Vagina (tissue), 2 donors: ENCODE results near the gene ADAMTS17.

Source experiments
- POLR2A ChIP-seq, 2 donors: fragments of 450-650 bp; IDR thresholded peaks; one replicate each; pipeline ENCODE4 v1.6.1; 2017; ENCODE audit warnings: antibody characterized with exemption in 2 of 2, mild to moderate bottlenecking in 2 of 2, moderate library complexity in 2 of 2
- POLR2AphosphoS5 ChIP-seq, 2 donors: sonication (generic); formaldehyde crosslinking; IDR thresholded peaks; one replicate each; pipeline ENCODE4 v1.9.0; 2017; ENCODE audit warnings: antibody characterized with exemption in 2 of 2, mild to moderate bottlenecking in 2 of 2, low read depth in 1 of 2; ENCODE audit not compliant: insufficient read depth in 1 of 2
- TF ChIP-seq, protein P1 (sequence below), 3 experiments: fragments of 450-650 bp in 2 of 3; fragments of 200-600 bp in 1 of 3; sonication (generic) in 1 of 3; IDR thresholded peaks; one replicate each; pipeline ENCODE4 v1.5.1; 2017 to 2019; ENCODE audit warnings: antibody characterized with exemption in 3 of 3, mild to moderate bottlenecking in 2 of 3, moderate library complexity in 2 of 3

DNA sequence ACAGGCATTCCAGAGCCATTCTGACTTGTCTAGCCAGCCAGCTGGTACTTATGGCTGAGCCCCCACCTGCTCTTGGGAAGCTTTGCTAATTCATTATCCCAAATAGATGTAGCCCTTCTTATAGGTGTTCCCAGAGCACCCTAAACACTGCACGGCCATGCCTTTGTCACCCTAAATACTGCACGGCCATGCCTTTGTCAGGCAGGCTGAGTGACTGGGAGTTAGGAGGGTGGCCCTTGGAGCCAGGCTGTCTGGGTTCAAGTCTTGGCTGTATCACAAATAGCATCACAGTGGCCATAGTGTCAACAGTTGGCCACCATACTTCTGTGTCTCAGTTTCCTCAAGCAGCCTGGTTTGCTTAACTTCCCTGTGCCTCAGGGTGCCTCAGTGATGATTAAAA lies 292.3 kb downstream of the ADAMTS17 start:
- TF ChIP-seq, protein P1, sequence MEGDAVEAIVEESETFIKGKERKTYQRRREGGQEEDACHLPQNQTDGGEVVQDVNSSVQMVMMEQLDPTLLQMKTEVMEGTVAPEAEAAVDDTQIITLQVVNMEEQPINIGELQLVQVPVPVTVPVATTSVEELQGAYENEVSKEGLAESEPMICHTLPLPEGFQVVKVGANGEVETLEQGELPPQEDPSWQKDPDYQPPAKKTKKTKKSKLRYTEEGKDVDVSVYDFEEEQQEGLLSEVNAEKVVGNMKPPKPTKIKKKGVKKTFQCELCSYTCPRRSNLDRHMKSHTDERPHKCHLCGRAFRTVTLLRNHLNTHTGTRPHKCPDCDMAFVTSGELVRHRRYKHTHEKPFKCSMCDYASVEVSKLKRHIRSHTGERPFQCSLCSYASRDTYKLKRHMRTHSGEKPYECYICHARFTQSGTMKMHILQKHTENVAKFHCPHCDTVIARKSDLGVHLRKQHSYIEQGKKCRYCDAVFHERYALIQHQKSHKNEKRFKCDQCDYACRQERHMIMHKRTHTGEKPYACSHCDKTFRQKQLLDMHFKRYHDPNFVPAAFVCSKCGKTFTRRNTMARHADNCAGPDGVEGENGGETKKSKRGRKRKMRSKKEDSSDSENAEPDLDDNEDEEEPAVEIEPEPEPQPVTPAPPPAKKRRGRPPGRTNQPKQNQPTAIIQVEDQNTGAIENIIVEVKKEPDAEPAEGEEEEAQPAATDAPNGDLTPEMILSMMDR (IDR thresholded peaks at IDR 0.05), result no peak
- TF ChIP-seq POLR2A (IDR thresholded peaks at IDR 0.05) (no peak), POLR2AphosphoS5 (IDR thresholded peaks at IDR 0.05; ENCODE audit: insufficient read depth in 1 of 2, low read depth in 1 of 2) (no peak)
